Spleen (tissue), 11 donors: ENCODE results near the gene NIPAL4. TPM values are rescaled to one million over a fixed set of nuclear protein-coding genes. Genes with fewer than 3 reads are reported as not detected.

Experiments
- DNase-seq: peaks from one replicate; pipeline ENCODE4 v3.0.0-alpha.2; 2020
- H3K27ac ChIP-seq, 8 donors: fragments of 200-600 bp; sonication (generic) in 7 of 8; 1 replicate in 4 of 8; 2 replicates in 4 of 8; pipeline versions ENCODE4 v1.5.0 to v1.8.0; 2016 to 2021; ENCODE audit warnings: inconsistent platforms in 4 of 8, mild to moderate bottlenecking in 4 of 8, moderate library complexity in 1 of 8
- H3K27me3 ChIP-seq, 7 donors: fragments of 200-600 bp; sonication (generic) in 6 of 7; replicated peaks in 1 of 7; 1 replicate in 4 of 7; 2 replicates in 3 of 7; pipeline versions ENCODE4 v1.5.0 to v1.8.0; 2016 to 2021; ENCODE audit warnings: inconsistent platforms in 3 of 7, mild to moderate bottlenecking in 1 of 7
- H3K36me3 ChIP-seq, 6 donors: fragments of 200-600 bp; sonication (generic) in 5 of 6; 1 replicate in 4 of 6; 2 replicates in 2 of 6; pipeline versions ENCODE4 v1.5.0 to v1.8.0; 2016 to 2021; ENCODE audit warnings: inconsistent platforms in 2 of 6
- H3K4me1 ChIP-seq, 6 donors: fragments of 200-600 bp; sonication (generic) in 5 of 6; 1 replicate in 3 of 6; 2 replicates in 3 of 6; pipeline versions ENCODE4 v1.5.0 to v1.8.0; 2016 to 2021; ENCODE audit warnings: inconsistent platforms in 3 of 6
- H3K4me3 ChIP-seq, 8 donors: fragments of 200-600 bp; sonication (generic) in 7 of 8; 1 replicate in 4 of 8; 2 replicates in 4 of 8; pipeline versions ENCODE4 v1.5.0 to v1.8.0; 2016 to 2021; ENCODE audit warnings: inconsistent platforms in 4 of 8, mild to moderate bottlenecking in 4 of 8, moderate library complexity in 2 of 8
- H3K9me3 ChIP-seq, 8 donors: fragments of 200-600 bp; sonication (generic) in 7 of 8; 1 replicate in 4 of 8; 2 replicates in 4 of 8; pipeline versions ENCODE4 v1.5.0 to v1.8.0; 2016 to 2021; ENCODE audit warnings: inconsistent platforms in 4 of 8
- POLR2A ChIP-seq, 3 donors: fragments of 450-650 bp; IDR thresholded peaks; one replicate each; pipeline ENCODE4 v1.5.1; 2017; ENCODE audit warnings: antibody characterized with exemption in 3 of 3, mild to moderate bottlenecking in 1 of 3
- POLR2AphosphoS5 ChIP-seq, 3 donors: sonication (generic); formaldehyde crosslinking; IDR thresholded peaks; one replicate each; pipeline ENCODE4 v1.5.1; 2017; ENCODE audit warnings: antibody characterized with exemption in 3 of 3
- WGBS, 5 donors: extraction: QIAGEN DNeasy Blood & Tissue Kit in 3 of 5; methylation state at CpG; one replicate each; pipeline versions ENCODE4 v1.1.5 to v1.1.7; 2013 to 2018; 5-methylcytosine and 5-hydroxymethylcytosine counted together
- intact Hi-C: fragments of 100-400 bp; cut with DNase I; formaldehyde crosslinking; loops from one replicate; pipeline ENCODE4 v1.15.0; 2023; ENCODE audit warnings: low total_unique reads
- polyA plus RNA-seq, 3 donors: library from polyadenylated mRNA; stranded (reverse); fragments of 200-250 nt; gene quantifications; one replicate each; pipeline ENCODE4 v1.2.1, GENCODE V29; 2013
- total RNA-seq, 7 donors: library from RNA; depleted of rRNA in 3 of 7; stranded (reverse); fragments of >200 nt in 3 of 7; fragmentation: NEBNext Ultra II Directional in 4 of 7; extraction: Animal tissue kit (Norgen Biotek cat#: 25700) in 4 of 7; gene quantifications; one replicate each; pipeline versions ENCODE4 v1.1.0 to v1.2.1, GENCODE V29; 2016 to 2021
- TF ChIP-seq, protein P1 (sequence below), 11 experiments: fragments of 200-600 bp in 7 of 11; fragments of 450-650 bp in 4 of 11; sonication (generic) in 4 of 11; IDR thresholded peaks in 8 of 11; conservative IDR thresholded peaks in 3 of 11; 1 replicate in 7 of 11; 2 replicates in 4 of 11; pipeline versions ENCODE4 v1.4.0 to v1.8.0; 2016 to 2021; ENCODE audit warnings: antibody characterized with exemption in 11 of 11, inconsistent platforms in 4 of 11, mild to moderate bottlenecking in 1 of 11
- donor health status: healthy with polysubstance abuse.
- donor health status: DM: no; HTN: no; CAD: no; lungs with moderate emphysema.
- donor health status: DM: no; HTN: no; CAD: no.
- donor health status: Bipolar disorder and iron deficiency.
- donor health status: healthy.
- donor health status: DM: no; HTN: no; CAD: no.
- donor health status: DM: yes; HTN: yes; CAD: no.

The NIPAL4 gene
- total and polyA plus RNA-seq, 10 donors = 0.19 to 0.73 (median 0.44) TPM; not detected in 1

DNA sequence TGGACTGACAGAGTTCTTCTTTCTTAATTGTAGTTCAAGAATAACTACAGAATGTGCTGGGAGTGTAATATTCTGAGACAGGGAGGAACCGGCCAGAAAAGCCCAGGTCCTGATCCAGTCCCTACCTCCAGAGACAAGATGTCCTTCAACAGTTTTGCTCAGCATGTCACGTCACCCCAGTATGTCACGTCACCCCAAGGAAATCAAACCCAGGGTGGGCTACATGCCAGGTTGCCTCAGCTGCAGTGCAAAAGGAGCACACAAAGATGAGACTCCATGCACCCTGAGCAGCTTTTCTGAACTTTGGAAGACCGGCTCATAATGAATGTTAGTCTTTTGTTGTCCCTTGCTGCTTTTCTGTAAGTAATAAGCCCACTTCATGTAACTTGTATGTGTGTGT lies 25.9 kb upstream of the NIPAL4 start:
- TF ChIP-seq, protein P1, sequence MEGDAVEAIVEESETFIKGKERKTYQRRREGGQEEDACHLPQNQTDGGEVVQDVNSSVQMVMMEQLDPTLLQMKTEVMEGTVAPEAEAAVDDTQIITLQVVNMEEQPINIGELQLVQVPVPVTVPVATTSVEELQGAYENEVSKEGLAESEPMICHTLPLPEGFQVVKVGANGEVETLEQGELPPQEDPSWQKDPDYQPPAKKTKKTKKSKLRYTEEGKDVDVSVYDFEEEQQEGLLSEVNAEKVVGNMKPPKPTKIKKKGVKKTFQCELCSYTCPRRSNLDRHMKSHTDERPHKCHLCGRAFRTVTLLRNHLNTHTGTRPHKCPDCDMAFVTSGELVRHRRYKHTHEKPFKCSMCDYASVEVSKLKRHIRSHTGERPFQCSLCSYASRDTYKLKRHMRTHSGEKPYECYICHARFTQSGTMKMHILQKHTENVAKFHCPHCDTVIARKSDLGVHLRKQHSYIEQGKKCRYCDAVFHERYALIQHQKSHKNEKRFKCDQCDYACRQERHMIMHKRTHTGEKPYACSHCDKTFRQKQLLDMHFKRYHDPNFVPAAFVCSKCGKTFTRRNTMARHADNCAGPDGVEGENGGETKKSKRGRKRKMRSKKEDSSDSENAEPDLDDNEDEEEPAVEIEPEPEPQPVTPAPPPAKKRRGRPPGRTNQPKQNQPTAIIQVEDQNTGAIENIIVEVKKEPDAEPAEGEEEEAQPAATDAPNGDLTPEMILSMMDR (IDR thresholded peaks at IDR 0.05 in 8 of 11, conservative IDR thresholded peaks at IDR 0.05 in 3 of 11) = no peak
- TF ChIP-seq POLR2AphosphoS5 (IDR thresholded peaks at IDR 0.05) (no peak), POLR2A (IDR thresholded peaks at IDR 0.05) (no peak)
- DNase-seq = no peak
- Histone ChIP-seq H3K4me3 (no peak overlapping the region), H3K27me3 (no peaks in the 10 kb centered on the region), H3K9me3 (peaks cover 0 to 8% (median 4%) of the 10 kb centered on the region in 8 donors), H3K4me1 (peaks cover 0 to 10% (median 5%) of the 10 kb centered on the region in 6 donors), H3K36me3 (no peaks in the 10 kb centered on the region), H3K27ac (no peak overlapping the region)
- intact Hi-C loops = loop anchor here (5.0 kb wide), 2 partner anchors 283 to 308 kb away; partner anchors contain the start of gene LSM11
- 89 to 95% (median 92%) methylated on average over 4 of the region's 4 CpGs for WGBS, 5 donors

DNA sequence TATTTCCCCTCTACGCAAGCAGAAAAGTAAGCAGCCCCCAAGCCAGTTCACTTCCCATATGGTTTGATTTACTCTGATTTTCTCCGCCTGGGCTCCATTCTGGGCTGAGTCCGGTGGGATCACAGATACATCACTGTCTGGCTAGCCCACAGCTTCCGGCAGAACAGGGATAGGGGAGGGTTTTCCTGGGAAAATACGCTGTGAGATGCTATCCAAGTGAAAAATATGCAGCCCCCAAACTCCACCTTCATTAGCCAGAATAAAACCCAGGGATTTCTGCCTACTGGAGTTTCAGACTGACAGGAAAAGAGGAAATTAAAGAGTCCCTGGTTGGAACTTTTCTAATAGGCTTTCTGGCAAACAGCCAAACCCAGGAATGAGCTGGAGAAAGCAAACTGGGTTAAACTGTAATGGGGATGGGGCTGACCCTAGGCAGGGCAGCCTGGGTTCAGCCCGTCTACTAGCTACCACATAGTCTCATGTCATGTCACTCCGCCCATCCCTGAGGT lies 16.9 kb upstream of the NIPAL4 start:
- no peak for DNase-seq
- H3K27me3 ChIP-seq = no peaks in the 10 kb centered on the region
- H3K36me3 ChIP-seq = no peaks in the 10 kb centered on the region
- H3K4me1 ChIP-seq = no peaks in the 10 kb centered on the region
- H3K4me3 ChIP-seq = no peak overlapping the region
- 64 to 76% (median 75%) methylated on average over 7 of the region's 7 CpGs for WGBS, 5 donors
- no peak for TF ChIP-seq POLR2A (IDR thresholded peaks at IDR 0.05)
- TF ChIP-seq, protein P1 (IDR thresholded peaks at IDR 0.05 in 8 of 11, conservative IDR thresholded peaks at IDR 0.05 in 3 of 11) = no peak
- TF ChIP-seq POLR2AphosphoS5 (IDR thresholded peaks at IDR 0.05) = no peak
- intact Hi-C loops = no loop called here
- H3K27ac ChIP-seq = no peak overlapping the region
- H3K9me3 ChIP-seq = no peaks in the 10 kb centered on the region

DNA sequence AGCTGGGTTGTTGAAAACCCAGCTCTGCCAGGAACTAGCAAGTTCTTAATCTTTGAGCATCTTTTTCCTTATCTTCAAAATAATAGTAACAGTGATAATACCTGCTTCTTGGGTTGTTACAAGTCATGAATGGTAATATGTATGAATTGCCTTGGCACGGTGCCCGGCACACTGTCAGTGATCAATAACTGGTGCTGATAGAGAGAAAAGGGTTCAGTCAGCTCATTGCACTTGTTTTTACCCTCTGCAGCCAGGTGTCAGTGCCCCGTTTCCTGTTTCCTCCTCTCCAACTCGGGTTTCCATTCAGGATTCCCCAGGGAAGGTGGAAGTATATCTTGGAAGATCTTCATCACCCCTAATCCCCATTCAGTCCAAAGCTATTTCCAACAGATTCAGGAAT lies 15.8 kb upstream of the NIPAL4 start:
- Histone ChIP-seq H3K4me3 (no peak overlapping the region), H3K36me3 (no peaks in the 10 kb centered on the region), H3K27me3 (no peaks in the 10 kb centered on the region), H3K9me3 (no peaks in the 10 kb centered on the region), H3K27ac (no peak overlapping the region), H3K4me1 (no peaks in the 10 kb centered on the region)
- TF ChIP-seq POLR2AphosphoS5 (IDR thresholded peaks at IDR 0.05) (no peak), POLR2A (IDR thresholded peaks at IDR 0.05) (no peak)
- TF ChIP-seq, protein P1 (IDR thresholded peaks at IDR 0.05 in 8 of 11, conservative IDR thresholded peaks at IDR 0.05 in 3 of 11) = no peak
- no peak for DNase-seq
- WGBS, 5 donors = 64 to 75% (median 72%) methylated on average over 4 of the region's 4 CpGs
- intact Hi-C loops = no loop called here

DNA sequence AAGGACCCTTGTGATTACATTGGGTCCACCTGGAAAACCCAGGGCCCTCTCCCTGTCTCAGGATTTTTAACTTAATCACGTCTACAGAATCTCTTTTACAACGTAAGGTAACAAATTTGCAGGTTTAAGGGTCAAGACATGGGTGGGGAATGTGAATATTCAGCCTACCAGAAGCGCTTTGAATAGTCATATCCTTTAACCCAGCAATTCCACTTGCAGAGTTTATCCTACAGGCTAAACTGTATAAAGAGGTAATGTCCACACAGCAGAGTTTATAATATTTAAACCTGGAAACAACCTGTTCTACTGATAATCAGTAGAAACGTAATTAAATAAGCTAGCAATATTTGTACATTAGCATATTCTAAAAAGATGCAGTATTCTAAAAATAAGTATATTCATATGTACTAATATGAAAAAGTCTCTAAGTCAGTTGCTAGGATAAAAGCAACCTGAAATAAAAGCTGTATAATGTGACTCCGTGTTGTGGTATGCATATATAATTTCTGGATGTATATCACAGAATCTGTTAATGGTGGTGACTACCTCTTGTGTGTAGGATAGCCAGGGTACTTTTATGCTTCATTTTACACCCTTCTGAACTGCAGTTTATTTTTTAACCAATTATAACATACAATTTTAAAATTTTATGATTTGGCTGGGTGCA lies 14.1 kb upstream of the NIPAL4 start:
- no peak for DNase-seq
- TF ChIP-seq POLR2A (IDR thresholded peaks at IDR 0.05) (no peak), POLR2AphosphoS5 (IDR thresholded peaks at IDR 0.05) (no peak)
- TF ChIP-seq, protein P1 (IDR thresholded peaks at IDR 0.05 in 8 of 11, conservative IDR thresholded peaks at IDR 0.05 in 3 of 11) = no peak
- Histone ChIP-seq H3K27ac (no peak overlapping the region), H3K4me3 (no peak overlapping the region), H3K36me3 (no peaks in the 10 kb centered on the region), H3K9me3 (no peaks in the 10 kb centered on the region), H3K4me1 (no peaks in the 10 kb centered on the region), H3K27me3 (no peaks in the 10 kb centered on the region)
- 89 to 95% (median 92%) methylated on average over 5 of the region's 5 CpGs for WGBS, 5 donors
- intact Hi-C loops = no loop called here
